Measurements from ENCODE around the gene POPDC2.
A peak's percentile ranks its signal among the peaks of the same experiment; 100 is the strongest.

The POPDC2 gene

GRCh38 chr3:119647171-119647570 is 13.2 kb downstream of the POPDC2 start:
- H3K27ac ChIP-seq (ENCODE audit: low read length): no peak overlapping the region
- 0 out of 2 replicates have a peak overlapping the region, but pooled peaks have one; percentile 29 for H3K4me3 ChIP-seq (ENCODE audit: low read length)
- H3K27me3 ChIP-seq (ENCODE audit: insufficient read depth, low read length): no peaks in the 10 kb centered on the region
- peaks cover 10% of the 10 kb centered on the region for H3K4me1 ChIP-seq (ENCODE audit: insufficient read depth, low read length)
- no peaks in the 10 kb centered on the region for H3K36me3 ChIP-seq (ENCODE audit: insufficient read depth, low read depth, low read length)
- H3K9ac ChIP-seq (ENCODE audit: low read depth, low read length): no peak overlapping the region
- H3K9me3 ChIP-seq (ENCODE audit: insufficient read depth, low read depth, low read length): no peaks in the 10 kb centered on the region

- Histone ChIP-seq H3K9me3 (ENCODE audit: insufficient read depth, low read depth, low read length) (no peaks in the 10 kb centered on the region), H3K4me3 (ENCODE audit: low read length) (no peak overlapping the region), H3K36me3 (ENCODE audit: insufficient read depth, low read depth, low read length) (no peaks in the 10 kb centered on the region), H3K27me3 (ENCODE audit: insufficient read depth, low read length) (no peaks in the 10 kb centered on the region), H3K9ac (ENCODE audit: low read depth, low read length) (no peak overlapping the region), H3K4me1 (ENCODE audit: insufficient read depth, low read length) (peaks cover 10% of the 10 kb centered on the region), H3K27ac (ENCODE audit: low read length) (no peak overlapping the region)
These were observed 14.6 kb downstream of the POPDC2 start for GRCh38 chr3:119645813-119646212.

- Histone ChIP-seq H3K9me3 (ENCODE audit: insufficient read depth, low read depth, low read length) (no peaks in the 10 kb centered on the region), H3K27me3 (ENCODE audit: insufficient read depth, low read length) (no peaks in the 10 kb centered on the region), H3K27ac (ENCODE audit: low read length) (no peak overlapping the region), H3K4me1 (ENCODE audit: insufficient read depth, low read length) (peaks cover 10% of the 10 kb centered on the region), H3K4me3 (ENCODE audit: low read length) (no peak overlapping the region), H3K36me3 (ENCODE audit: insufficient read depth, low read depth, low read length) (no peaks in the 10 kb centered on the region), H3K9ac (ENCODE audit: low read depth, low read length) (no peak overlapping the region)
These were observed 15.9 kb downstream of the POPDC2 start for GRCh38 chr3:119644481-119644880.

- Histone ChIP-seq H3K9me3 (ENCODE audit: insufficient read depth, low read depth, low read length) (no peaks in the 10 kb centered on the region), H3K27me3 (ENCODE audit: insufficient read depth, low read length) (no peaks in the 10 kb centered on the region), H3K9ac (ENCODE audit: low read depth, low read length) (no peak overlapping the region), H3K27ac (ENCODE audit: low read length) (no peak overlapping the region), H3K4me1 (ENCODE audit: insufficient read depth, low read length) (peaks cover 10% of the 10 kb centered on the region), H3K36me3 (ENCODE audit: insufficient read depth, low read depth, low read length) (no peaks in the 10 kb centered on the region), H3K4me3 (ENCODE audit: low read length) (no peak overlapping the region)
These were observed 16.9 kb downstream of the POPDC2 start for GRCh38 chr3:119643528-119643927.

- Histone ChIP-seq H3K27ac (ENCODE audit: low read length) (no peak overlapping the region), H3K9ac (ENCODE audit: low read depth, low read length) (no peak overlapping the region), H3K4me3 (ENCODE audit: low read length) (no peak overlapping the region)
These were observed 17.5 kb downstream of the POPDC2 start for GRCh38 chr3:119642746-119643473.

GRCh38 chr3:119641416-119641815 is 19.0 kb downstream of the POPDC2 start:
- Histone ChIP-seq H3K4me3 (ENCODE audit: low read length) (no peak overlapping the region), H3K4me1 (ENCODE audit: insufficient read depth, low read length) (no peaks in the 10 kb centered on the region), H3K9ac (ENCODE audit: low read depth, low read length) (no peak overlapping the region), H3K27ac (ENCODE audit: low read length) (no peak overlapping the region), H3K27me3 (ENCODE audit: insufficient read depth, low read length) (no peaks in the 10 kb centered on the region), H3K9me3 (ENCODE audit: insufficient read depth, low read depth, low read length) (no peaks in the 10 kb centered on the region), H3K36me3 (ENCODE audit: insufficient read depth, low read depth, low read length) (no peaks in the 10 kb centered on the region)

More at GRCh38 chr3:119642746-119643473, 17.5 kb downstream of the POPDC2 start:
- H3K4me1 ChIP-seq (ENCODE audit: insufficient read depth, low read length): peaks cover 10% of the 10 kb centered on the region
- H3K36me3 ChIP-seq (ENCODE audit: insufficient read depth, low read depth, low read length): no peaks in the 10 kb centered on the region
- H3K9me3 ChIP-seq (ENCODE audit: insufficient read depth, low read depth, low read length): no peaks in the 10 kb centered on the region
- H3K27me3 ChIP-seq (ENCODE audit: insufficient read depth, low read length): no peaks in the 10 kb centered on the region

- H3K4me1 ChIP-seq (ENCODE audit: insufficient read depth, low read length): no peaks in the 10 kb centered on the region
- H3K4me3 ChIP-seq (ENCODE audit: low read length): no peak overlapping the region
- H3K9ac ChIP-seq (ENCODE audit: low read depth, low read length): no peak overlapping the region
- no peaks in the 10 kb centered on the region for H3K9me3 ChIP-seq (ENCODE audit: insufficient read depth, low read depth, low read length)
- H3K36me3 ChIP-seq (ENCODE audit: insufficient read depth, low read depth, low read length): no peaks in the 10 kb centered on the region
- H3K27me3 ChIP-seq (ENCODE audit: insufficient read depth, low read length): no peaks in the 10 kb centered on the region
- no peak overlapping the region for H3K27ac ChIP-seq (ENCODE audit: low read length)
These were observed 20.7 kb downstream of the POPDC2 start for GRCh38 chr3:119639494-119640350.

- H3K4me3 ChIP-seq (ENCODE audit: low read length): no peak overlapping the region
- H3K27me3 ChIP-seq (ENCODE audit: insufficient read depth, low read length): no peaks in the 10 kb centered on the region
- no peaks in the 10 kb centered on the region for H3K36me3 ChIP-seq (ENCODE audit: insufficient read depth, low read depth, low read length)
- H3K27ac ChIP-seq (ENCODE audit: low read length): no peak overlapping the region
- no peaks in the 10 kb centered on the region for H3K9me3 ChIP-seq (ENCODE audit: insufficient read depth, low read depth, low read length)
- H3K4me1 ChIP-seq (ENCODE audit: insufficient read depth, low read length): no peaks in the 10 kb centered on the region
- no peak overlapping the region for H3K9ac ChIP-seq (ENCODE audit: low read depth, low read length)
These were observed 22.5 kb downstream of the POPDC2 start for GRCh38 chr3:119637679-119638477.

- H3K27ac ChIP-seq (ENCODE audit: low read length): no peak overlapping the region
These were observed 23.3 kb downstream of the POPDC2 start for GRCh38 chr3:119636891-119637611.

GRCh38 chr3:119636249-119636648 is 24.1 kb downstream of the POPDC2 start:
- Histone ChIP-seq H3K27me3 (ENCODE audit: insufficient read depth, low read length) (no peaks in the 10 kb centered on the region), H3K27ac (ENCODE audit: low read length) (no peak overlapping the region), H3K4me1 (ENCODE audit: insufficient read depth, low read length) (no peaks in the 10 kb centered on the region), H3K9ac (ENCODE audit: low read depth, low read length) (no peak overlapping the region), H3K4me3 (ENCODE audit: low read length) (no peak overlapping the region), H3K36me3 (ENCODE audit: insufficient read depth, low read depth, low read length) (no peaks in the 10 kb centered on the region), H3K9me3 (ENCODE audit: insufficient read depth, low read depth, low read length) (no peaks in the 10 kb centered on the region)

More at GRCh38 chr3:119636891-119637611, 23.3 kb downstream of the POPDC2 start:
- no peaks in the 10 kb centered on the region for H3K4me1 ChIP-seq (ENCODE audit: insufficient read depth, low read length)
- H3K4me3 ChIP-seq (ENCODE audit: low read length): no peak overlapping the region
- H3K27me3 ChIP-seq (ENCODE audit: insufficient read depth, low read length): no peaks in the 10 kb centered on the region
- H3K9me3 ChIP-seq (ENCODE audit: insufficient read depth, low read depth, low read length): no peaks in the 10 kb centered on the region
- H3K36me3 ChIP-seq (ENCODE audit: insufficient read depth, low read depth, low read length): no peaks in the 10 kb centered on the region
- H3K9ac ChIP-seq (ENCODE audit: low read depth, low read length): no peak overlapping the region

GRCh38 chr3:119635719-119636118 is 24.7 kb downstream of the POPDC2 start:
- no peaks in the 10 kb centered on the region for H3K9me3 ChIP-seq (ENCODE audit: insufficient read depth, low read depth, low read length)
- H3K27me3 ChIP-seq (ENCODE audit: insufficient read depth, low read length): no peaks in the 10 kb centered on the region
- no peak overlapping the region for H3K9ac ChIP-seq (ENCODE audit: low read depth, low read length)
- H3K4me3 ChIP-seq (ENCODE audit: low read length): no peak overlapping the region
- no peaks in the 10 kb centered on the region for H3K4me1 ChIP-seq (ENCODE audit: insufficient read depth, low read length)
- H3K27ac ChIP-seq (ENCODE audit: low read length): no peak overlapping the region
- H3K36me3 ChIP-seq (ENCODE audit: insufficient read depth, low read depth, low read length): no peaks in the 10 kb centered on the region

All from iPS-20b (cell line).